ENCODE data around the gene STK32A. TPM values are rescaled to one million over a fixed set of nuclear protein-coding genes. Genes with fewer than 3 reads are reported as not detected.

The STK32A gene
- total RNA-seq, 1 experiment from 2014 or later, result 1.3 TPM

DNA sequence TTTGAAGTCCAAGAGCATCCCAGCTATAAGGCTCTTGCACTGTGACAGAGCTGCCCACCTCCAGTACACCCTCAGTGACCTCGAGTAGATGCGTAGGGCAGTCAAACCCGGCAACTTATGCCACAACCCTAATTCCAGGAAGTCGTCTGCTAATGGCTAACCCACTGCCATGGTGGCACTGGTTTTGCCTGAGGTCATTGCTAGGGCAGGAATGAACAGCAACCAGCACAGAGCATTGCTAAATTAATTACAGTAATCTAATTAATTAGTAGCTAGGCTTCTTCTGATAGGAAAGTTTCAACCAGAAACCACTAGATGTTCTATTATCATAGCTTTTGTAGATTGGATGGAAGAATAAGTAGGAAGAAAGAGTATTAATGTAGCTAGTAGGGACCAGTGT is 152.3 kb downstream of the STK32A start:
- H3K27ac Mint-ChIP-seq, result peak overlapping the region in 1 of 3 experiments; percentile 38; a peak in 1 of 7 replicates
- H2BK12ac ChIP-seq (ENCODE audit: insufficient read length, low read depth, low read length), result no peak overlapping the region
- no peak overlapping the region for H2BK5ac ChIP-seq (ENCODE audit: insufficient read length, low read length)
- no peaks in the 10 kb centered on the region for H3K79me1 ChIP-seq (ENCODE audit: insufficient read depth, low read depth, low read length, poor library complexity, severe bottlenecking)
- peaks cover 2% of the 10 kb centered on the region in 2 experiments; a peak in 3 of 5 replicates for H3K9me3 Mint-ChIP-seq
- H3K27me3 Mint-ChIP-seq (ENCODE audit: low read depth), result no peaks in the 10 kb centered on the region; the same call in 1 of the 2 replicates
- no peak overlapping the region for H3K56ac ChIP-seq (ENCODE audit: insufficient read length, low read depth, low read length)
- no peaks in the 10 kb centered on the region for H3K9me3 ChIP-seq (ENCODE audit: control insufficient read depth, low read depth, low read length)
- no peak overlapping the region for H3K14ac ChIP-seq (ENCODE audit: insufficient read depth, low read length)
- no peak overlapping the region for H2AK5ac ChIP-seq (ENCODE audit: insufficient read length, low read length)
- WGBS (ENCODE audit: extremely low coverage, insufficient read length, low lambda C conversion rate), result no CpG with 5 or more reads among the region's 4 CpGs
- H3K23ac ChIP-seq (ENCODE audit: insufficient read length, low read depth, low read length), result no peak overlapping the region
- no peaks in the 10 kb centered on the region for H4K20me1 ChIP-seq (ENCODE audit: control insufficient read depth, insufficient read depth, insufficient read length)
- H2BK15ac ChIP-seq (ENCODE audit: low read depth, low read length), result no peak overlapping the region
- no peak overlapping the region for H3K4me3 Mint-ChIP-seq
- no peak overlapping the region for H3K18ac ChIP-seq (ENCODE audit: insufficient read length, low read depth, low read length)
- no peaks in the 10 kb centered on the region for H3K23me2 ChIP-seq (ENCODE audit: insufficient read length, low read depth, low read length, poor library complexity, severe bottlenecking)
- H3K4me1 Mint-ChIP-seq, result peaks cover 40 to 57% of the 10 kb centered on the region in 2 experiments
- H3K4me1 ChIP-seq (ENCODE audit: insufficient read depth, low read length), result peaks cover 9% of the 10 kb centered on the region; the same call in 1 of the 2 replicates
- no peak overlapping the region for H4K91ac ChIP-seq (ENCODE audit: insufficient read length, low read depth, low read length)
- H3T11ph ChIP-seq (ENCODE audit: low read length), result no peak overlapping the region
- H3K4me2 ChIP-seq (ENCODE audit: insufficient read depth, insufficient read length, low read length), result no peak overlapping the region
- no peak overlapping the region for H3K27ac ChIP-seq (ENCODE audit: insufficient read length, low read depth, low read length)
- peaks cover 5 to 22% (median 21%) of the 10 kb centered on the region in 3 experiments; a peak in 6 of 7 replicates for H3K36me3 Mint-ChIP-seq (ENCODE audit: insufficient read depth in 1 of 3, low read depth in 3 of 3)
- H4K5ac ChIP-seq (ENCODE audit: insufficient read length, low read depth, low read length), result no peak overlapping the region
- H3K4ac ChIP-seq (ENCODE audit: low read depth, low read length), result no peak overlapping the region
- TF ChIP-seq, protein P1, sequence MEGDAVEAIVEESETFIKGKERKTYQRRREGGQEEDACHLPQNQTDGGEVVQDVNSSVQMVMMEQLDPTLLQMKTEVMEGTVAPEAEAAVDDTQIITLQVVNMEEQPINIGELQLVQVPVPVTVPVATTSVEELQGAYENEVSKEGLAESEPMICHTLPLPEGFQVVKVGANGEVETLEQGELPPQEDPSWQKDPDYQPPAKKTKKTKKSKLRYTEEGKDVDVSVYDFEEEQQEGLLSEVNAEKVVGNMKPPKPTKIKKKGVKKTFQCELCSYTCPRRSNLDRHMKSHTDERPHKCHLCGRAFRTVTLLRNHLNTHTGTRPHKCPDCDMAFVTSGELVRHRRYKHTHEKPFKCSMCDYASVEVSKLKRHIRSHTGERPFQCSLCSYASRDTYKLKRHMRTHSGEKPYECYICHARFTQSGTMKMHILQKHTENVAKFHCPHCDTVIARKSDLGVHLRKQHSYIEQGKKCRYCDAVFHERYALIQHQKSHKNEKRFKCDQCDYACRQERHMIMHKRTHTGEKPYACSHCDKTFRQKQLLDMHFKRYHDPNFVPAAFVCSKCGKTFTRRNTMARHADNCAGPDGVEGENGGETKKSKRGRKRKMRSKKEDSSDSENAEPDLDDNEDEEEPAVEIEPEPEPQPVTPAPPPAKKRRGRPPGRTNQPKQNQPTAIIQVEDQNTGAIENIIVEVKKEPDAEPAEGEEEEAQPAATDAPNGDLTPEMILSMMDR (conservative IDR thresholded peaks at IDR 0.05), result no peak
- H2BK20ac ChIP-seq (ENCODE audit: low read depth, low read length, poor library complexity, severe bottlenecking), result no peak overlapping the region
- no peak overlapping the region for H2AFZ ChIP-seq (ENCODE audit: low read length)
- no peak overlapping the region for H4K8ac ChIP-seq (replicated peaks; ENCODE audit: insufficient read length, low read depth, low read length)
- no peak overlapping the region for H3K9ac ChIP-seq (ENCODE audit: extremely low read depth, insufficient read length, low read length)
- no peak for DNase-seq
- no peak overlapping the region for H2BK120ac ChIP-seq (ENCODE audit: low read depth, low read length, poor library complexity, severe bottlenecking)
- H3K79me2 ChIP-seq (ENCODE audit: insufficient read depth, low read length), result no peaks in the 10 kb centered on the region
- H3K27me3 ChIP-seq (ENCODE audit: insufficient read depth, low read length), result no peaks in the 10 kb centered on the region

Measured in H9 (cell line).